HG02970 (cell line): ENCODE data around the gene MZT2B.
"Not testable (repeated sequence)": the region's sequence is repeated elsewhere in the genome, so short reads cannot be mapped to it uniquely, and the experiment has no call there.

Source experiments
- ATAC-seq: cut with Tn5 transposase; IDR thresholded peaks from one replicate; pipeline ENCODE4 v1.9.1; 2021; ENCODE audit warnings: mild to moderate bottlenecking, moderate library complexity, moderate number of reproducible peaks; ENCODE audit not compliant: unreplicated experiment, low FRiP score

MZT2B gene

GRCh38 chr2:130169896-130170295, 12.2 kb upstream of the MZT2B start:
- no peak for ATAC-seq

GRCh38 chr2:130174866-130175265, 7.2 kb upstream of the MZT2B start:
- not testable (repeated sequence) for ATAC-seq

- not testable (repeated sequence) for ATAC-seq
Measured at GRCh38 chr2:130180404-130181324, 1.4 kb upstream of the MZT2B start.

GRCh38 chr2:130181325-130181879, 660 bp upstream of the MZT2B start, which contains the start of gene SMPD4:
Gene SMPD4 (minus strand): TSS chr2:130181602. CDS start chr2:130176592, 5,010 bp downstream.
- peak; percentile 63 for ATAC-seq

GRCh38 chr2:130182826-130183511, 907 bp downstream of the MZT2B start:
- ATAC-seq, result peak; percentile 3

- ATAC-seq, result no peak
Measured at GRCh38 chr2:130183512-130184373, 1.7 kb downstream of the MZT2B start.

- ATAC-seq, result no peak
Measured at GRCh38 chr2:130185436-130185835, 3.4 kb downstream of the MZT2B start.

- no peak for ATAC-seq
Measured at GRCh38 chr2:130185896-130186295, 3.8 kb downstream of the MZT2B start.

- ATAC-seq, result no peak
Measured at GRCh38 chr2:130186391-130186790, 4.3 kb downstream of the MZT2B start.

- no peak for ATAC-seq
Measured at GRCh38 chr2:130187268-130187667, 5.2 kb downstream of the MZT2B start.

- ATAC-seq, result not testable (repeated sequence)
Measured at GRCh38 chr2:130187859-130188792, 6.1 kb downstream of the MZT2B start.

GRCh38 chr2:130188958-130189357, 6.9 kb downstream of the MZT2B start:
- ATAC-seq, result not testable (repeated sequence)

- ATAC-seq, result no peak
Measured at GRCh38 chr2:130190237-130190636, 8.2 kb downstream of the MZT2B start.

GRCh38 chr2:130191319-130191718, 9.3 kb downstream of the MZT2B start:
- not testable (repeated sequence) for ATAC-seq

- not testable (repeated sequence) for ATAC-seq
Measured at GRCh38 chr2:130192451-130192850, 10.4 kb downstream of the MZT2B start.

GRCh38 chr2:130193824-130194223, 11.8 kb downstream of the MZT2B start:
- not testable (repeated sequence) for ATAC-seq

GRCh38 chr2:130195089-130195635, 13.1 kb downstream of the MZT2B start:
- not testable (repeated sequence) for ATAC-seq

- not testable (repeated sequence) for ATAC-seq
Measured at GRCh38 chr2:130196052-130196451, 14.0 kb downstream of the MZT2B start.

GRCh38 chr2:130198343-130198742, 16.3 kb downstream of the MZT2B start, which contains the start of gene TUBA3E:
Gene TUBA3E (minus strand): TSS chr2:130198439. CDS start chr2:130198360, 79 bp downstream.
- no peak for ATAC-seq
